IMR-90 (cell line): ENCODE results near the gene CD1D. TPM values are rescaled to one million over a fixed set of nuclear protein-coding genes. Genes with fewer than 3 reads are reported as not detected.

Experiments used
- ATAC-seq: fragments of 200-7000 bp; cut with Tn5 transposase; 2 replicates; pipeline ENCODE4 v1.9.1; 2020; ENCODE audit warnings: low read depth, mild to moderate bottlenecking, moderate library complexity
- BruUV-seq: library from RNA; stranded (reverse); fragments of 400-500 nt; replicated peaks from 2 replicates; lab custom pipeline; 2021; lab: Mats Ljungman, UMichigan
- CTCF ChIA-PET: fragments of 300-600 bp; formaldehyde crosslinking; extraction: SDS; loops from one replicate; lab custom pipeline; 2021; ENCODE audit warnings: antibody characterized with exemption; lab: Yijun Ruan, JAX
- POLR2A ChIA-PET: fragments of 300-600 bp; sonication (Branson Sonifier 250); formaldehyde crosslinking; loops from one replicate; lab custom pipeline; 2022; ENCODE audit warnings: antibody characterized with exemption; ENCODE audit not compliant: unreplicated experiment; lab: Charles Lee
- DNase-seq: peaks from one replicate; pipeline ENCODE4 v3.0.0; 2013
- H2AFZ ChIP-seq: replicated peaks from 2 replicates; pipeline ENCODE3; 2013; ENCODE audit warnings: low read length, mild to moderate bottlenecking; ENCODE audit not compliant: poor library complexity
- H2AK5ac ChIP-seq: 2 replicates; pipeline ENCODE4 v1.6.1; 2013; ENCODE audit warnings: low read depth, low read length, inconsistent platforms
- H2AK9ac ChIP-seq: replicated peaks from 2 replicates; pipeline ENCODE3; 2013; ENCODE audit warnings: mild to moderate bottlenecking, low read depth, low read length, moderate library complexity; ENCODE audit not compliant: poor library complexity
- H2BK120ac ChIP-seq: 2 replicates; pipeline ENCODE4 v1.6.1; 2013; ENCODE audit warnings: low read depth, low read length, inconsistent platforms
- H2BK15ac ChIP-seq: 3 replicates; pipeline ENCODE4 v1.6.1; 2013; ENCODE audit warnings: low read depth, low read length, inconsistent platforms
- H2BK20ac ChIP-seq: 2 replicates; pipeline ENCODE4 v1.6.1; 2013; ENCODE audit warnings: low read depth, mild to moderate bottlenecking, inconsistent platforms, low read length, moderate library complexity
- H2BK5ac ChIP-seq: 2 replicates; pipeline ENCODE4 v1.6.1; 2013; ENCODE audit warnings: mild to moderate bottlenecking, low read depth, low read length, inconsistent platforms; ENCODE audit not compliant: poor library complexity, severe bottlenecking
- H3K14ac ChIP-seq: replicated peaks from 2 replicates; pipeline ENCODE4 v1.6.1; 2013; ENCODE audit warnings: low read depth, low read length, inconsistent platforms
- H3K18ac ChIP-seq: 2 replicates; pipeline ENCODE4 v1.6.1; 2013; ENCODE audit warnings: low read depth, low read length, control low read depth
- H3K23ac ChIP-seq: 2 replicates; pipeline ENCODE4 v1.6.1; 2013; ENCODE audit warnings: low read depth, low read length, inconsistent platforms
- H3K27ac ChIP-seq: 2 replicates; pipeline ENCODE4 v1.5.1; 2013; ENCODE audit warnings: mild to moderate bottlenecking, control low read depth, low read length; ENCODE audit not compliant: insufficient read depth
- H3K27me3 ChIP-seq: 2 replicates; pipeline ENCODE4 v1.6.1; 2013; ENCODE audit warnings: low read length; ENCODE audit not compliant: control insufficient read depth, insufficient read depth
- H3K36me3 ChIP-seq: 2 replicates; pipeline ENCODE4 v1.6.1; 2013; ENCODE audit warnings: low read length, mixed read lengths; ENCODE audit not compliant: control insufficient read depth, insufficient read depth
- H3K4ac ChIP-seq: 2 replicates; pipeline ENCODE4 v1.6.1; 2013; ENCODE audit warnings: low read depth, low read length, inconsistent platforms
- H3K4me1 ChIP-seq: 2 replicates; pipeline ENCODE4 v1.6.1; 2013; ENCODE audit warnings: low read length, mixed read lengths; ENCODE audit not compliant: control insufficient read depth, insufficient read depth
- H3K4me2 ChIP-seq: 2 replicates; pipeline ENCODE4 v1.6.1; 2013; ENCODE audit warnings: low read depth, mild to moderate bottlenecking, control low read depth, low read length, moderate library complexity
- H3K4me3 ChIP-seq: 2 replicates; pipeline ENCODE4 v1.5.1; 2013; ENCODE audit warnings: low read depth, mild to moderate bottlenecking, control low read depth, low read length, moderate library complexity; ENCODE audit not compliant: insufficient read depth
- H3K56ac ChIP-seq: 2 replicates; pipeline ENCODE4 v1.6.1; 2013; ENCODE audit warnings: low read length, inconsistent platforms; ENCODE audit not compliant: insufficient read depth; ENCODE audit errors: extremely low read depth
- H3K79me1 ChIP-seq, 2 experiments: 2 replicates each; pipeline ENCODE4 v1.6.1; 2013; ENCODE audit warnings: low read length in 2 of 2, inconsistent platforms in 1 of 2, low read depth in 1 of 2
- H3K9ac ChIP-seq: 2 replicates; pipeline ENCODE4 v1.6.1; 2013; ENCODE audit warnings: low read depth, low read length, control low read depth
- H3K9me1 ChIP-seq: 2 replicates; pipeline ENCODE4 v1.6.1; 2013; ENCODE audit warnings: low read length, inconsistent platforms; ENCODE audit not compliant: insufficient read depth
- H3K9me3 ChIP-seq: 2 replicates; pipeline ENCODE4 v1.6.1; 2013; ENCODE audit warnings: low read length; ENCODE audit not compliant: control insufficient read depth, insufficient read depth
- H4K20me1 ChIP-seq: 2 replicates; pipeline ENCODE4 v1.6.1; 2013; ENCODE audit warnings: low read length, inconsistent platforms; ENCODE audit not compliant: insufficient read depth
- H4K5ac ChIP-seq: 2 replicates; pipeline ENCODE4 v1.6.1; 2013; ENCODE audit warnings: mild to moderate bottlenecking, low read depth, low read length, control low read depth
- H4K8ac ChIP-seq, 2 experiments: 2 replicates each; pipeline ENCODE4 v1.6.1; 2013; ENCODE audit warnings: low read depth in 2 of 2, low read length in 2 of 2, control low read depth in 1 of 2, inconsistent platforms in 1 of 2
- H4K91ac ChIP-seq: 2 replicates; pipeline ENCODE4 v1.6.1; 2013; ENCODE audit warnings: low read depth, low read length, inconsistent platforms; ENCODE audit not compliant: insufficient read depth
- CEBPB ChIP-seq: IDR thresholded peaks from 2 replicates; pipeline ENCODE4 v1.6.1; 2012; ENCODE audit warnings: low read depth, low read length, improper control_type of control experiment
- FOS ChIP-seq: fragments of 150-350 bp; IDR thresholded peaks from 2 replicates; pipeline ENCODE4 v1.6.1; 2016; ENCODE audit warnings: low read depth, low read length
- MAZ ChIP-seq: IDR thresholded peaks from 2 replicates; pipeline ENCODE4 v1.6.1; 2012; ENCODE audit warnings: low read depth, mild to moderate bottlenecking, low read length, improper control_type of control experiment, moderate library complexity, borderline replicate concordance
- RFX5 ChIP-seq: IDR thresholded peaks from 2 replicates; pipeline ENCODE4 v1.8.0; 2012; ENCODE audit warnings: low read depth, mild to moderate bottlenecking, low read length, moderate library complexity
- WGBS, 2 experiments: methylation state at CpG; one replicate each; pipeline versions ENCODE4 v1.1.5 to v1.1.7; 2013; ENCODE audit warnings: missing lambda C conversion rate in 2 of 2; ENCODE audit not compliant: insufficient read length in 1 of 2; ENCODE audit errors: extremely low coverage in 2 of 2; 5-methylcytosine and 5-hydroxymethylcytosine counted together
- dilution Hi-C: fragments of 300-500 bp; cut with HindIII; formaldehyde crosslinking; loops from one replicate; pipeline ENCODE4 v1.14.3; 2018; ENCODE audit warnings: low sequenced_read_pairs; ENCODE audit not compliant: unreplicated experiment
- in situ Hi-C: fragments of 300-500 bp; cut with MboI; formaldehyde crosslinking; loops from 3 replicates; pipeline ENCODE4 v1.14.3; 2019; ENCODE audit warnings: low sequenced_read_pairs, inconsistent platforms, mixed read lengths
- intact Hi-C: fragments of 100-400 bp; cut with micrococcal nuclease; formaldehyde crosslinking; loops from 2 replicates; pipeline ENCODE4 v1.10.0; 2022
- polyA plus RNA-seq, 3 experiments: library from polyadenylated mRNA; depleted of rRNA; stranded (reverse); fragments of >200 nt; gene quantifications; 2 replicates each; pipeline ENCODE4 v1.2.3, GENCODE V29; 2012; ENCODE audit warnings: low replicate concordance in 1 of 3
- total RNA-seq: library from RNA; depleted of rRNA; stranded (reverse); fragments of >200 nt; gene quantifications from 2 replicates; pipeline ENCODE4 v1.2.3, GENCODE V29; 2012

Gene CD1D
- total and polyA plus RNA-seq, 2 of the 4 experiments (the other 2 are of a cell fraction), result not detected

- no peak overlapping the region for H4K8ac ChIP-seq
- no peak overlapping the region for H3K4ac ChIP-seq
- no peak overlapping the region for H3K9ac ChIP-seq
- peaks cover 3% of the 10 kb centered on the region; the same call in 1 of the 2 replicates for H3K9me1 ChIP-seq
- no peak overlapping the region for H2AK9ac ChIP-seq
- H3K27ac ChIP-seq, result no peak overlapping the region
- no peaks in the 10 kb centered on the region for H4K20me1 ChIP-seq
- H3K27me3 ChIP-seq, result peaks cover 32% of the 10 kb centered on the region
- no peak overlapping the region for H2BK120ac ChIP-seq
- BruUV-seq, result no TSS peak
- dilution Hi-C loops, result no loop called here
- in situ Hi-C loops, result no loop called here
- intact Hi-C loops, result no loop called here
- H3K4me3 ChIP-seq, result no peak overlapping the region
- no peak overlapping the region for H3K18ac ChIP-seq
- H3K56ac ChIP-seq, result no peak overlapping the region
- H3K4me1 ChIP-seq, result peaks cover 3% of the 10 kb centered on the region; the same call in 1 of the 2 replicates
- no peak overlapping the region for H3K14ac ChIP-seq
- H3K79me1 ChIP-seq, result no peaks in the 10 kb centered on the region
- H3K23ac ChIP-seq, result no peak overlapping the region
- no peak overlapping the region for H4K5ac ChIP-seq
- DNase-seq, result no peak
- ATAC-seq, result no peak
- H3K9me3 ChIP-seq, result no peaks in the 10 kb centered on the region
- H2BK20ac ChIP-seq, result no peak overlapping the region
- H3K4me2 ChIP-seq, result no peak overlapping the region
- TF ChIP-seq RFX5 (no peak), MAZ (no peak), CEBPB (peak; percentile 52), FOS (no peak)
- no peak overlapping the region for H2BK5ac ChIP-seq
- H3K36me3 ChIP-seq, result no peaks in the 10 kb centered on the region
- H2AFZ ChIP-seq, result no peak overlapping the region
- POLR2A ChIA-PET, result no interaction called here
- no CpG with 5 or more reads among the region's 3 CpGs for WGBS, 2 experiments
- CTCF ChIA-PET, result no interaction called here
- no peak overlapping the region for H2BK15ac ChIP-seq
- no peak overlapping the region for H4K91ac ChIP-seq
- H2AK5ac ChIP-seq, result no peak overlapping the region
Observed at GRCh38 chr1:158185770-158186169, 5.1 kb downstream of the CD1D start.
